ENCODE data around the gene KNOP1.

DNA sequence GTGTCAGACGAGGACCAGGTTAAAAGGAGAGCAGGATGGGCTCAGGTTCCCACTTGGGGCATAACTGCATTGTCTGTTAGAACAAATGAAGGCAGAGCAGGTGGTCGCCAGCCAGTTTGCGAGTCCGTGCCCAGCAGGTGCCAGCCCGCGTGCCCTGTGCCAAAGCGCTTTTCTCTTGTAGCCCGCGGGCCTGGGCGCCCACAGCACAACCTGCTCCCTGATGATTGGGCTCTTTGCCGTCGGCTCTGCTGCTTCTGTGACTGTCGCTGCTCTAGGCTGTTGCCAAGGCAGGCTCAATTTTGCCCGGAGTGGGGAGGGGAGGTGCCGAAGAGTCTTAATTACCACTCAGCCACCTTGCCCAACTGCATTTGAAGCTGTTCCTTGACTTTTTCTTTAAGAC is 21.1 kb downstream of the KNOP1 start:
- TF ChIP-seq NFRKB (IDR thresholded peaks at IDR 0.05) (no peak), ELF4 (IDR thresholded peaks at IDR 0.05) (no peak), TARDBP (IDR thresholded peaks at IDR 0.05) (no peak), SUZ12 (IDR thresholded peaks at IDR 0.05) (no peak), SP1 (IDR thresholded peaks at IDR 0.05) (no peak), FOXA1 (IDR thresholded peaks at IDR 0.05) (no peak), BHLHE40 (IDR thresholded peaks at IDR 0.05; ENCODE audit: borderline replicate concordance) (no peak)
- TF ChIP-seq, protein P1, sequence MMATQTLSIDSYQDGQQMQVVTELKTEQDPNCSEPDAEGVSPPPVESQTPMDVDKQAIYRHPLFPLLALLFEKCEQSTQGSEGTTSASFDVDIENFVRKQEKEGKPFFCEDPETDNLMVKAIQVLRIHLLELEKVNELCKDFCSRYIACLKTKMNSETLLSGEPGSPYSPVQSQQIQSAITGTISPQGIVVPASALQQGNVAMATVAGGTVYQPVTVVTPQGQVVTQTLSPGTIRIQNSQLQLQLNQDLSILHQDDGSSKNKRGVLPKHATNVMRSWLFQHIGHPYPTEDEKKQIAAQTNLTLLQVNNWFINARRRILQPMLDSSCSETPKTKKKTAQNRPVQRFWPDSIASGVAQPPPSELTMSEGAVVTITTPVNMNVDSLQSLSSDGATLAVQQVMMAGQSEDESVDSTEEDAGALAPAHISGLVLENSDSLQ (IDR thresholded peaks at IDR 0.05) = no peak
